Measurements from ENCODE around the gene OR4C6.

OR4C6 gene

DNA sequence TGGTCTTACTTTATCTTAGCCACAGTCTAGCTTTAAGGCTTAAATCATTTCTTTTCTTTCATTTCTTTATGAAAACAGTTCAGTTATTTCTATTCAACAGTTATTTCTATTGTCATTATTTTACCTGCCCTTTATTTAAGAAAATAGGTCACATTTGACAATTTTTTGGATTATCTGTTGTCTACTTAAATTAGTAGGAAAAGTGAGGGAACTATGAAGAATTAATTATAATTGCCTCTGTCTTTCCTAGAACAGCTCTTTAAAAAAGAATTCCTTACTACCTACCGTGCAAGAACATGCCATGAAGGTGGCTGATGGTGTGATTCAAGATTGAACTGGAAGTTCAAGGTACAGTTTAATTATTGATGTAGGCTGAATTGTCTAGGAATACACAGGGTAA lies at the start of gene OR4C6:
Gene OR4C6 (plus strand): TSS at position 301 of the 400 bp plus-strand sequence. CDS start 2,966 bp downstream, outside the sequence.
- no peak for DNase-seq

DNA sequence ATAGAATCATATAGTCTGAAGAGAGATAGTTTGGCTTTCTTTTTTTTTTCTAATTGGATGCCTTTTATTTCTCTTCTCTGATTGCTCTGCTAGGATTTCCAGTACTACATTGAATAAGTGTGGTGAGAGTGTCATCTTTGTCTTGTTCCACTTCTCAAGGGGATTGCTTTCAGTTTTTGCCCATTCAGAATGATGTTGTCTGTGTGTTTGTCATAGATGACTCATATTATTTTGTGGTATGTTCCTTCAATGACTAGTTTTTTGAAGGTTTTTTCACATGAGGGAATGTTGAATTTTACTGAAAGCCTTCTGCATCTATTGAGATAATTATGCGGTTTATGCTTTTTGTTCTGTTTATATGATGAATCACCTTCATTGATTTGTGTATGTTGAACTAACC lies 37.5 kb upstream of the OR4C6 start:
- no peak for DNase-seq

DNA sequence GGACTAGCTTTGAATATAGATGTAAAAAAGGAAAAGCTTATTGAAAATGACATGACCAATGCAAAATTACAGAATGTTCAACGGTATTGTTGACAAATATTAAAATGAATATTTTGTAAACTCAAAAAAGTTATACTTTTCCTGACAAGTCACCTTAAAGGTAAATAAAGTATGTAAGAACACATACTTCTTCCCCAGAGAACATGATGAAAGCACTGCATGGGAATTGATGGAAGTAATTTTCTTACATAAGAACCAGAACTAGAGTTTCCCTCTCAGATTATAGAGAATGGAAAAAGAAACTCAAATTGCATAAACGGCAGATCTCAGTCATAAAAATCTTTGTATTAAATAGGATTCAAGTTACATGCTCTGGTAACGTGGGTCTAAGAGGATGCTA lies 27.2 kb upstream of the OR4C6 start, which contains the start of gene OR4P4:
Gene OR4P4 (plus strand): TSS at position 301 of the 400 bp plus-strand sequence.
- no peak for DNase-seq

DNA sequence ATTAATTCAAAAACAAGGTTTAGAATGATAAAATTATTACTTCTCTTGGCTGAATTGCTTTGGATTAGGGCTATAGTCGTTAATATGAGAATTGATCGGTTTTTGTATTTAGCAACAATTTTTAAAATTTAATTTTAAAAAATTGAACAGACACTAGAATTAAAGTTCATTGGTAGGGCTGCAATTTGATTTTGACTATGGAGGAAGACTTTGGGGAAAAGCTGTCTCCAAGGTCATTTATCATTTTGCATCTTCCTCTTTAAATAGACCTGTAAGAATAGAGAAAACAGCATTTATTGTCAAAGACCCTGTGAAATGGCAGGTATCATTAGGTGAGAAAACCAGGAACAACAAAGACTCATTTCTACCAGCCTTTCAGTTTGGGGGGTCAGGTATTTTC lies 14.0 kb upstream of the OR4C6 start, which contains the start of gene OR4S2:
Gene OR4S2 (plus strand): TSS at position 301 of the 400 bp plus-strand sequence. CDS start 2,577 bp downstream, outside the sequence.
- DNase-seq: no peak

DNA sequence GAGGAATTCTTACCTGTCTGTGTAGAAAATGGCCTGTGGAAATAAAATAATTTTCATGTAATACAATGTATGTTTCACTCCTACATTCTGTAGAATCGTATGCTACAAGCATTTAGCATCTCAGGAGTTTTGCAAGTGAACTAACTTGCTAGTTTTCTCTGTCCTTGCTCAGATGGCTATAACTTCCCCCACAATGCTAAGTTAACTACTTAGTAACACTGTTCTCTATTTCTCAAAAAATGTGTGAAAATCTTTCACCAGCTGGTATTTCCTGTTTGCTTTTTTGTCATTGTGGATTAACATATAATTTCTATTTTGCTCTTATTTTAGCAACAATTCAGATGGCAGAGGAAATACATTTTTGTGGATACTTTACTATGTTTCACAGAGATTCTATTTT lies 9.4 kb upstream of the OR4C6 start:
- DNase-seq: no peak

DNA sequence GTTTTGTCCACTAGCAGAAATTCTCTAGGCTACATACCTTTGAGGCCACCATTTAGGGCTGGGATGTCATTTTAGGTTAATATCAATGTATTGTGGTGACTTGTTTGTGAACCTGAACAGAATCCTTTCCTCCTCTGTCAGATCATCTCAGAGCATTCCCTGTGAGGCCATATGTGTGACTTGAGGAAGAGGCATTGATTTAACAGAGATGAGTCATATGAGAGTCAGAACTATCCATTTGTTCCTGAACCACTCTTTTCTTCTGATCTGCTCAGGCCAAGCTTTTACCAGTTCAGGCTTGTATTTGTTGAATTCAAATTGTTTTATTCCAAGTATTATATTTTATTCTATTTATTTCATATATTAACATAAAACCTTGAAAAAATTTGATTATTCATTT lies 6.9 kb upstream of the OR4C6 start:
- no peak for DNase-seq

DNA sequence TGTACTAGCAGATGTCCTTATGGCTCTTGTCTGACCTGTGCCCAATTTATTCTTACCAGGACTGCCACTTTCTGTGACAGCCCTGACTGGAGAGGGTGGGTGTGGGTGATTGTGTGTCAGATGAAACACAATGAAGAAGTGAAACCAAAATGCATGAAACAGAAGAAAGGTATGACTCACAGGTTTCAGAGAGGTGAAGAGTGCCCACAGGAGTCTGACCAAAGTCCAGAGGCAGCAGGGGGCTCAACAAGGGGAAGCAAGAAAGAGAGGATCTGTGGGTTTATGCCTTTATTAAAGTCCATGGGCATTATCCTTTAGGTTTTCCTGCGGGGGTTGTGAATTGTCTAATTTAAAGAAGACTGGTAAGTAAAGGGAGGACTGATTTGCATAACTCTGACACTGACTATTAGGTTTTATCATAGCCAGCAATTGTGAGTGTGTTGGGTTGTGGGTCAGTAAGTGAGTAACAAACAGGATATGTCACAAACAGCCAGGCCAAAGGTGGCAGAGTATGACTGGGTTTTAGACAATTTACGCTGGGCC lies 3.9 kb upstream of the OR4C6 start:
- DNase-seq: no peak

DNA sequence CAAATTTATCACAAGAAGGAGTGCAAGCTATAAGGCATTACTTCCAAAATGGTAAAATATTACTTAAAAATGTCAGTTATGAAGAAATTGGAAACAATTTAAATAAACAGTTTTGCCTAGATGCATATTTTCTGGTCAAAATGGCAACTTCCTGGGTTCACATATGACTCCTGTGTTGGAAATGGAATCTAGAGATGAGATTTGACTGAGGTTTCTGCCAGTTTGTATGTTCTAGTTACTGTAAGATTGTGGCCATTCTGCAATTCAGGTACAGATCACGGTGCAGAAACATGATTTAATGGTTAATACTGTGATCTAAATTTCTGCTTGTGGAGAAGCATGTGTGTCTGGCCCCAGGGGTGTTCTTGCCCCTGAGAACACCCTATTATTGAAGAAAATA lies 3.4 kb upstream of the OR4C6 start:
- DNase-seq: no peak

DNA sequence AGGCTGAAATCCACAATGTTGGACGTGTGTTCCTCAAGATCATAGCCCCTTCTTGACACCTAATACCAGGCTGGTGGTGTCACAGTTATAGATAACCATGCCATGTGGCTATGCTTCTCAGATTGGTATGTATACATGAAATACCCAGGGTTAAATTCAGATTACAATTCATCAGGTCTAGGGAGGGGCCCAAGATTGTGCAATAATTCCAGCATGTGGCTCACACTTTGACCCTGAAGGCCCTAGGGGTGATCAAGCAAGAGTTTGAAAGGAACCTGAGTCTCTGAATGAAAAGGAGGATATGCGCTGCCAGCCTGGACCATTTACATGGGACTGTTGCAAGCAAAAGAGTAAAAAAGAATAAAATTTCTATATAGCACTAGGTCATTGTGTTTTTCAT lies 7.4 kb downstream of the OR4C6 start:
- DNase-seq: no peak

DNA sequence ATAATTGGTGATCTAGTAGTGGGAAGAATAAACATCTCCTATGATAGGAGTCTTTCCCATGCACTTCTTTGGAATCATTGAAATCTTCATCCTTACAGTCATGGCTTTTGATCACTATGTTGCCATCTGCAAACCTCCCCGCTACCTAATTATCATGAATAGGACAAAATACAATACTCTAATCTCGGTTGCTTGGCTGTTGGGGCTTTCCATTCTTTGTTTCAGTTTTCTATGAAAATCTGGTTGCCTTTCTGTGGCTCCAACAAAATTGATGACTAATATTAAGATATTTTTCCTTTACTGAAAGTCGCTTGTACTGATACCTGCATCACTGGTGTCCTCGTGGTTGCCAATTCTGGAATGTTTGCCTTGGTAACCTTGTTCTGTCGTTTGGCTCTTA lies 11.9 kb downstream of the OR4C6 start:
- DNase-seq: no peak

DNA sequence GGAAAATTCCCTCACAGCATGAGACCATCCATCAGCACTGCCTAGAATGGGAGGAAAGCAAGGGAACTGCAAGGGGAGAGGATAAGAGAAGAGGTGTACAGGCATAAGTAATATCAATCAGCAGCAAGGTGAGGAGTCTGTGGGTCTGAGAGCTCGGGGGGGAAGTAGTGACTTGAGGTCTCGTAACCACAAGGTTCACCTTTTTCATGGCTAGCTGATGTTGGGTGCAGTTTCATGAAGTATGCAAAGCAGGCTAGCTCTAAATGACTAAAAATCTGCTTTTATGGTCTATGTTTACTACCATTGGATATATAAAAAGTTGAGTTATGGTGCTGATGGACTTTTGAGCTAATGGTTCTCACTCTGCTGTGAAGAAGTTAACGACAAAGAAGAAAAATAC lies 35.8 kb downstream of the OR4C6 start:
- no peak for DNase-seq

DNA sequence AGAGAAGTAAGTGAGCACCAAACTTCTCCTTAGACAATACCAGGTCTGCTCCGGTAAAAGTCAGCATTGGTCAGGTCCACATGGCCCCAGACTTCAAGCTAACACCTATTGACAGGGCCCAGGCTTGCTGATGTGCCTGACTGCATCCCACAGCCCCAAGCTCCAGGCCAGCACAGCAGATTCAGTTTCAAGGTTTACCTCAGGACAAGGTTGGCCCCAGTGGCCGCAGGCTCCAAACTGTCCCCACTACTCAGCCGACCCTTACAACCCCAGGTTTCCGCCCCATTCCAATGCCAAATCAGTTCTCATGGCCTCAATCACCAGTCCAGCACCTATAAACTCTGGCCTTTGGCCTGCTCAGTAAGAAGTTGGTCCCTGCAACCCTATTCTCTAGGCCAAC lies 39.4 kb downstream of the OR4C6 start:
- DNase-seq: no peak

DNA sequence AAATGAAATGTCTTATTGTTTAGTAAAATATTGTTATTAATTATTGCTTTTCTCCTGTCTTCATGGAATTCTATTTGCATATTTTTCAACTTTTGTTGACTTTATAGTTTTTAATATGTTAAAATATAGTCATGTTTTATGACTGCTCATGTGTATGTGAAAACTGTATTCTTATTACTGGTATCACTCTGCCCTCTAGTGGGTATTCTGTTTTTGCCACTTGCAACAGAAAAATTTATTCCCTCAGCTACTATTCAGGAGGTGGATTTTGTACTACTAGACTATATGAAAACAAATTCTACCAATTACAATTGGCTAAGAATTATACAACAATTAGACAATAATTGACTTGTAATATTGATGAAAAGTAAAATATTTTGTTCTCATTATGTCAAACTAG lies 45.0 kb downstream of the OR4C6 start:
- DNase-seq: no peak

DNA sequence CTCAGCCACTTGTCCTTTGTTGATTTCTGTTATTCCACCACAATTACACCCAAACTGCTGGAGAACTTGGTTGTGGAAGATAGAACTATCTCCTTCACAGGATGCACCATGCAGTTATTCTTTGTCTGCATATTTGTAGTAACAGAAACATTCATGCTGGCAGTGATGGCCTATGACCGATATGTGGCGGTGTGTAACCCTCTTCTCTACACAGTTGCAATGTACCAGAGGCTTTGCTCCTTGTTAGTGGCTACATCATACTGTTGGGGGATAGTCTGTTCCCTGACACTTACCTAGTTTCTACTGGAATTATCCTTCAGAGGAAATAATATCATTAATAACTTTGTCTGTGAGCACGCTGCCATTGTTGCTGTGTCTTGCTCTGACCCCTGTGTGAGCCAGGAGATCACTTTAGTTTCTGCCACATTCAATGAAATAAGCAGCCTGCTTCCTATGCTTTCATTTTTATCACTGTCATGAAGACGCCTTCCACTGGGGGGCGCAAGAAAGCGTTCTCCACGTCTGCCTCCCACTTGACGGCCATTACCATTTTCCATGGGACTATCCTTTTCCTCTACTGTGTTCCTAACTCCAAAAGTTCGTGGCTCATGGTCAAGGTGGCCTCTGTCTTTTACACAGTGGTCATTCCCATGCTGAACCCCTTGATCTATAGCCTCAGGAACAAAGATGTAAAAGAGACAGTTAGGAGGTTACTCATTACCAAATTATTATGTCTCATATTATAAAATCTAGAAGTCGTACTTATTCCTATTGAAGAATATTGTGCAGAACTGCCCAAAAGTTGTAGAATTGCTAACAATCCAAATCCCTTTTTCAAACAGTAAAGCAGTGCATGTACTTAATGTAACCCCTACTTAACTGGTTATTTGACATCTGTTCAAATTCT lies 53.2 kb downstream of the OR4C6 start:
- DNase-seq: no peak
